PFSK-1 (cell line): ENCODE results near the gene MAPK8IP1.

Experiments
- POLR2AphosphoS5 ChIP-seq: IDR thresholded peaks from 2 replicates; pipeline ENCODE4 v1.6.1; 2012; ENCODE audit warnings: low read depth, mild to moderate bottlenecking, control low read depth, low read length, moderate library complexity
- SIN3A ChIP-seq: IDR thresholded peaks from 2 replicates; pipeline ENCODE4 v1.6.1; 2012; ENCODE audit warnings: mild to moderate bottlenecking, low read length, moderate library complexity, borderline replicate concordance; ENCODE audit not compliant: insufficient read depth
- TAF1 ChIP-seq: IDR thresholded peaks from 2 replicates; pipeline ENCODE4 v1.6.1; 2012; ENCODE audit warnings: low read length, control low read depth, borderline replicate concordance; ENCODE audit not compliant: insufficient read depth
- TF ChIP-seq, protein P1 (sequence below), 2 experiments: IDR thresholded peaks; 2 replicates each; pipeline versions ENCODE4 v1.6.1 to v1.8.0; 2011 to 2012; ENCODE audit warnings: low read depth in 2 of 2, low read length in 2 of 2, control low read depth in 1 of 2, inconsistent platforms in 1 of 2, mild to moderate bottlenecking in 1 of 2, moderate library complexity in 1 of 2; ENCODE audit not compliant: insufficient read depth in 1 of 2

DNA sequence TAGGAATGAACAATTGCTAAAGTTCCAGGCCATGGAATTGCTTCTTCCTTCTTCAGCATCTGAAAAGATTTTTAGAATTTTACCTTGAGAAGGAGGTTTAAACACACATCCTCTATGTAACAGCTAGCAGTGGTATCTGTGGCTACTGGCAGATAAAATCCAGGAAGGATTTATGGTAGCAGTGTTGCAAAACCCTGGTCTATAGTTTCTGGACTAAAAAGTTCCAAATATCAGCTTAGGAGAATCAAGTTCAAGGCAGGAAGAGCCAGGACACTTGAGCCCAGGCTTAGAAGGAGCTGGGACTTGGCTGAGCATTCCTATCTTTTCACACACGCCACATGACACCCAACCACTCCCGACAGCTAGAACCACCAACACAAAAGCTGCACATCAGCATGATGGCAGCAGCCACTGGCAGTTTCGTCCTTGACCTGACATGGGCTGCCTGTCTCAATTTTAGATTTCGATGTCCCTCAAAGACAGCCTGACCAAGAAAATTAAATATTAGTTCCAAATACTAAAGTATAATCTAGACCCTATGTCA is 51.1 kb downstream of the MAPK8IP1 start:
- TF ChIP-seq POLR2AphosphoS5: no peak
- no peak for TF ChIP-seq SIN3A
- TF ChIP-seq TAF1: no peak
- TF ChIP-seq, protein P1, sequence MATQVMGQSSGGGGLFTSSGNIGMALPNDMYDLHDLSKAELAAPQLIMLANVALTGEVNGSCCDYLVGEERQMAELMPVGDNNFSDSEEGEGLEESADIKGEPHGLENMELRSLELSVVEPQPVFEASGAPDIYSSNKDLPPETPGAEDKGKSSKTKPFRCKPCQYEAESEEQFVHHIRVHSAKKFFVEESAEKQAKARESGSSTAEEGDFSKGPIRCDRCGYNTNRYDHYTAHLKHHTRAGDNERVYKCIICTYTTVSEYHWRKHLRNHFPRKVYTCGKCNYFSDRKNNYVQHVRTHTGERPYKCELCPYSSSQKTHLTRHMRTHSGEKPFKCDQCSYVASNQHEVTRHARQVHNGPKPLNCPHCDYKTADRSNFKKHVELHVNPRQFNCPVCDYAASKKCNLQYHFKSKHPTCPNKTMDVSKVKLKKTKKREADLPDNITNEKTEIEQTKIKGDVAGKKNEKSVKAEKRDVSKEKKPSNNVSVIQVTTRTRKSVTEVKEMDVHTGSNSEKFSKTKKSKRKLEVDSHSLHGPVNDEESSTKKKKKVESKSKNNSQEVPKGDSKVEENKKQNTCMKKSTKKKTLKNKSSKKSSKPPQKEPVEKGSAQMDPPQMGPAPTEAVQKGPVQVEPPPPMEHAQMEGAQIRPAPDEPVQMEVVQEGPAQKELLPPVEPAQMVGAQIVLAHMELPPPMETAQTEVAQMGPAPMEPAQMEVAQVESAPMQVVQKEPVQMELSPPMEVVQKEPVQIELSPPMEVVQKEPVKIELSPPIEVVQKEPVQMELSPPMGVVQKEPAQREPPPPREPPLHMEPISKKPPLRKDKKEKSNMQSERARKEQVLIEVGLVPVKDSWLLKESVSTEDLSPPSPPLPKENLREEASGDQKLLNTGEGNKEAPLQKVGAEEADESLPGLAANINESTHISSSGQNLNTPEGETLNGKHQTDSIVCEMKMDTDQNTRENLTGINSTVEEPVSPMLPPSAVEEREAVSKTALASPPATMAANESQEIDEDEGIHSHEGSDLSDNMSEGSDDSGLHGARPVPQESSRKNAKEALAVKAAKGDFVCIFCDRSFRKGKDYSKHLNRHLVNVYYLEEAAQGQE (IDR thresholded peaks at IDR 0.05; ENCODE audit: insufficient read depth in 1 of 2, low read depth in 2 of 2, low read length in 2 of 2): no peak
